GM10266 (cell line): ENCODE data around the gene ZBTB47.

Source experiments
- DNase-seq: peaks from one replicate; pipeline ENCODE4 v3.0.0; 2012; ENCODE audit errors: extremely low spot score
- CTCF ChIP-seq: IDR thresholded peaks from 2 replicates; pipeline ENCODE4 v1.5.1; 2012; ENCODE audit warnings: mild to moderate bottlenecking, low read depth; ENCODE audit not compliant: control insufficient read depth, insufficient read depth; ENCODE audit errors: missing control alignments

ZBTB47 gene

GRCh38 chr3:42668793-42669217 lies 15.3 kb downstream of the ZBTB47 start:
- TF ChIP-seq CTCF, result no peak
- DNase-seq, result no peak

- TF ChIP-seq CTCF, result no peak
- no peak for DNase-seq
These were observed 16.6 kb downstream of the ZBTB47 start for GRCh38 chr3:42670051-42670576.

GRCh38 chr3:42670670-42671069 lies 17.2 kb downstream of the ZBTB47 start:
- TF ChIP-seq CTCF, result no peak
- no peak for DNase-seq

GRCh38 chr3:42672515-42672914 lies 19.0 kb downstream of the ZBTB47 start:
- DNase-seq, result no peak
- TF ChIP-seq CTCF, result no peak

GRCh38 chr3:42673082-42673481 lies 19.6 kb downstream of the ZBTB47 start:
- DNase-seq, result no peak
- no peak for TF ChIP-seq CTCF

- DNase-seq, result no peak
- TF ChIP-seq CTCF, result no peak
These were observed 20.6 kb downstream of the ZBTB47 start for GRCh38 chr3:42674146-42674545.

GRCh38 chr3:42675909-42676308 lies 22.4 kb downstream of the ZBTB47 start:
- DNase-seq, result no peak
- TF ChIP-seq CTCF, result no peak
